ENCODE measurements around the gene B4GALNT3.

B4GALNT3 gene

DNA sequence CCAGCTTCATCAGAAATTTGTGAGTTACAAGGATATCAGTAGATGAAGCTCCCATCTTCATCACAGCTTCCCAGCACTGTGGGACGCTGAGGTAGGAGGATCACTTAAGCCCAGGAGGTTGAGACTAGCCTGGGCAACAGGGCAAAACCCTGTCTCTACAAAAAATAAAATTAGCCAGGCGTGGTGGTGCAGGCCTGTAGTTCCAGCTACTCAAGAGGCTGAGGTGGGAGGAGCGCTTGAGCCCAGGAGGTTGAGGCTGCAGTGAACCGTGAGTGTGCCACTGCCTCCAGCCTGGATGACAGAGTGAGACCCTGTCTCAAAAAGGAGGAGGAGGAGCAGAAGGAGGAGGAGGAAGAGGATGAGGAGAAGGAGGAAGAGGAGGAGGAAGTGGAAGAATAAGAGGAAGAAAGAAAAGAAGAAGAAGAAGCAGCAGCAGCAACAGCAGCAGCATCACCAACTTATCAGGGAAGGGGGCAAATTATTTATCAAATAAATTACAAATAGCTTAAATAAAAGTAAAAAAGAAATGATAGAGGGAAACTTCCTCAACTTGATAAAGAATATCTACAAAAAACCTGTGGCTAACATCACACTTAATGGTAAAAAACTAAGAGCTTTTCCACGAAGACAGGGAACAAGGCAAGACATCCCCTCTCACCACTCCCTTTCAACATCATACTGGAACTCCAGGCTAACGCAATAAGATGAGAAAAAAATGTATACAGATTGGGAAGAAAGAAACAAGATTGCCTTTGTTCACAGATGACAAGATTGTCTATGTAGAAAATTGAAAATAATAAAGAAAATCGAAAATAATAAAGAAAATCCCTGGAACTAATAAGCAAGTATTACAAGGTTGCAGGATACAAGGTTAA, 133.9 kb downstream of the B4GALNT3 start:
- DNase-seq (ENCODE audit: low read depth): no peak

DNA sequence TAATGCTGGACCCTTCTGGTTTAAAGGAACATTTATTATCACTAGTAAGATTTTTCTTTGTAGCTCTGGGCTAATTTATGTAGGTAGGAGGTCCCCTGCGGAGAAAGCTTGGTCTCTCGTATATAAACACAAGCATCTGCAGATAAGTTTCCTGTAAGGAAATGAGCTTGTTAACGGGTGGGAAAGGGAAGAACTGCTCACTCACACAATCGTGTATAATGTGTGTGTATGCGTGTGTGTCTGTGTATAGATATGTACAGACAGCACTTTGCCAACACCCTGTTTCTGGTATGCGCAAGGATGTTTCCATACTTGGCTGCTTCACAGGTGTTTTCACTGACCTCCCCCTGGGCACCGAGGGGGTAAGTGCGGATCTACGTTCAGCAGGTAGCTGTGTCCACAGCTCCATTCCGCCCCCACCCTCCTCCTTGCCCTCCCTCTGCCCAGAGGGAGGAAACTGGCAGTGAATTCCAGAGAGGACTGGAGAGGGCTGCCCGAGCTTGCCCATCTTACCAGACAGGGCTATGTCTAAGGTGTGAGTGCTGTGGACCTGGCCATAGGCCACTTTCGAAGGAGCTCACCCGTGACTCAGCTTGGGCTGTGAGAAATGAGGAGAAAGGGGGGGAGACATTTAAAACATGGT, 138.3 kb downstream of the B4GALNT3 start:
- no peak for DNase-seq (ENCODE audit: low read depth)

DNA sequence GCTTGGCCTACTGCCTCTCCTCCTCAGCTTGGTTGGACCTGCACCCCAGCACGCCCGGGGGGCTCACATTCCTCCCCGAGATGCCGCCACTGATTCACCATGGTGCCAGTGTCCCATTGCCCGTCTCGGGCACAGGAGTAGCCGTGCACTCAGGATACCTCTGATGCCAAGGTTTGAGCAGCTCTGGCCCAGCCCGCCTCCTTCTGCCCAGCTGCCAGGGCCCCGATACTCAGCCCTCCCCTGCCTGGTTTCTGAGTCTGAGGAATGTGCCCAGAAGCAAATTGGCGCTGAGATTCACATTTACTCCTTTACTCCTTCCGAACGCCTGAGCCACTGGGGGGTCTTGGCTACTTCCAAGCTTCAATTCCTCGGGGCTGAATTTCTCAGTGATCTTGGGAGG, 140.0 kb downstream of the B4GALNT3 start:
- DNase-seq (ENCODE audit: low read depth): no peak

DNA sequence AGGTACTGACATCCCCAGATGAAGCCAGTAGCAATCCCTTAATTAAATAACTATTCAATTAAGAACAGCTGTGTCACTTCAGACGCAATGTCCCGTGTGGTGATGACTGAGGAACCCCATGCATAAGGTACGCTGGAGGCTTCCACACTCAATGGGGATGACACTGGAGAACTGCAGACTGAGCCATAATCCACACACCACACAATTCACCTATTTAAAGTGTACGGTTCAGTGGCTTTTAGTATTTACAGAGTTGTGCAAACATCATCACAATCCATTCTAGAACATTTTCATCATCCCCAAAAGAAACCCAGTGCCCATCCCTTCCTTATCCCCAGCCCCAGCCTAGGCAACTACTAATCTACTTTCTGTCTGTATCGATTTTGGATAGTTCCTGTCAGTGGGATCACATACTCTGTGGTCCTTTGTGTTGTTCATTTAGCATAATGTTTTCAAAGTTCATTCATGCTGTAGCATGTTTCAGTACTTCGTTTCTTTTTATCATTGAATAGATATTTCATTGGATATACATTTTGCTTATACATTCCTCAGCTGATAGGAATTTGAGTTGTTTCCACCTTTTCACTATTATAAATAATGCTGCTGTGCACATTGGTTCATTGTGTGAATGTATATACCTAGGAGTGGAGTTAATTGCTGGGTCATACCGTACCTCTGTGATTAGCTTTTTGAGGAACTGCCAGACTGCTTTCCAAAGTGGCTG, 142.4 kb downstream of the B4GALNT3 start:
- no peak for DNase-seq (ENCODE audit: low read depth)

DNA sequence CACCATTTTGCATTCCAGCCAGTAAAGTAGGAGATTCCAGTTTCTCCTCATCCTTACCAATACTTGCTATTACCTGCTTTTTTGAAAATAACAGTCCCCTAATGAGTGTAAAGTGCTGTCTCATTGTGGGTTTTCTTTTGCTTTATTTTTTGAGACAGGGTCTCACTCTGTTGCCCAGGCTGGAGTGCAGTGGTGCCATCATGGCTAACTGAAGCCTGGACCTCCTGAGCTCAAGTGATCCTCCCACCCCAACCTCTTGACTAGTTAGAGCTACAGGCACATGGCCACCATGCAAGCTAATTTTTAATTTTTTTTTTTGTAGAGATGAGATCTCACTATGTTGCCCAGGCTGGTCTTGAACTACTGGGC, 142.9 kb downstream of the B4GALNT3 start:
- no peak for DNase-seq (ENCODE audit: low read depth)

DNA sequence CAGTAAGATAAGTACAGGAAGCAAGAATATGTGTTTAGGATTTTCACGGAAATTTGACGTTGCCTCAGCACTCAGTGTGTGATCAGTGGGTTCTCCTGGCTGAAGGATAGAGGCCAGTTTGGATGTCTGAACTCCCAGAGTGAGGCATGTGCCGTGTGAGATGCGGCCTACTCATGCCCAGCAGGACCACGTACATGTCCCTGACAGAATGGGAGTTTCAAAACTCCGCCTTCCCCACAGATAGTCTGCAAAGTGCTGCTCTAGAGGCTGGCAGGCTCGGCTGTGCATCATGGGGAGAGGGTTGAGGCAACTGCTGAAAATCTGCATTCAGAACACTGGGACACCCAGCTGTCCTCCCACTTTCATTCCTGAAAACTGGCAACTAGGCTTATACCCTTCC, 145.2 kb downstream of the B4GALNT3 start:
- DNase-seq (ENCODE audit: low read depth): no peak

DNA sequence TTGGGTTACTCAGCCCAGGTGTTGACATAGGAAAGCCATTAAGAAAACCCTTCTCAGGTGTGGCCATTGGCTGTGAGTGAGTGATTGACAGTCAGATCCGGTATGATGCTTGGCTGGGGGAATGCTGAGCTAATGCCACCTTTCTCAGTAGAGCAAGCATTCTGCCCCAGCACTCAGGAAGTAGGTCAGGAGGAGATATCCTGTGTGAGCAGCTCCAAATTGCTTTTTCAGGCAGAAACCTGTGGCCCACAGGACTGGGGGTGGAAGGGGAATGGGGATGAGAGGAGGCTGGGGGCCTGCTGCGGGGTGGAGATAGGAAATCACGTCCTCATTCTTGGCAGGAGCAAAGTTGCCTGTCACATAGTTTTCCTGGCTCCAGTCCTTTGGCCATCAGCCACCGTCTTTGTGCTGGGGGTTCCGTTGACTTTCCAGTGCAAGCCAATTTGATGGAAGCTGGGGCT, 147.8 kb downstream of the B4GALNT3 start:
- no peak for DNase-seq (ENCODE audit: low read depth)

DNA sequence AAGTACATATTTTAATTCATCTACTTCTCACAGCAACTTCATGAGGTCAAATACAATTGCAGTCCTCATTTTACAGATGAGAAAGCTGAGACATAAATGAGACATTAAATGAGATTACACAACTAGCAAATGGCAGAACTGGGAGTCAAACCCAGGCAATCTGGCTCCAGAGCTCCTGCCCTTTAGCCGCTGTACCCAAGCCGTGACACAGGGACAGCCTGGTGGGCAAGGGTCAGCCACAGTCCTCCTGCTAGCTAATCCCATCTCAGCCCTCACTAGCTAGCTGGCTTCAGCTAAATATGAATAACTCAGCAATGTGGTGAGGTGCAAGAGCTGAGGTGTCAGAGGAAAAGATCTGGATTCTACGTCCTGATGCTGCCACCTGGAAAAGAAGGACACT, 148.7 kb downstream of the B4GALNT3 start:
- no peak for DNase-seq (ENCODE audit: low read depth)

DNA sequence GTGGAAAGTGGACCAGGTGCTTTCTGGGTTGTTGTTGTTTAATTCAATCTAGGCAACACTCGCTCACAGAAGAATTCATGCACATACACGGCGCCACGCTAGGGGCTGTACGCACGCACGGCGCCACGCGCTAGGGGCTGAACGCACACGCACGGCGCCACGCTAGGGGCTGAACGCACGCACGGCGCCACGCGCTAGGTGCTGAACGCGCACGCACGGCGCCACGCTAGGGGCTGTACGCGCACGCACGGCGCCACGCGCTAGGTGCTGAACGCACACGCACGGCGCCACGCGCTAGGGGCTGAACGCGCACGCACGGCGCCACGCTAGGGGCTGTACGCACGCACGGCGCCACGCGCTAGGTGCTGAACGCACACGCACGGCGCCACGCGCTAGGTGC, 149.2 kb downstream of the B4GALNT3 start:
- no peak for DNase-seq (ENCODE audit: low read depth)

DNA sequence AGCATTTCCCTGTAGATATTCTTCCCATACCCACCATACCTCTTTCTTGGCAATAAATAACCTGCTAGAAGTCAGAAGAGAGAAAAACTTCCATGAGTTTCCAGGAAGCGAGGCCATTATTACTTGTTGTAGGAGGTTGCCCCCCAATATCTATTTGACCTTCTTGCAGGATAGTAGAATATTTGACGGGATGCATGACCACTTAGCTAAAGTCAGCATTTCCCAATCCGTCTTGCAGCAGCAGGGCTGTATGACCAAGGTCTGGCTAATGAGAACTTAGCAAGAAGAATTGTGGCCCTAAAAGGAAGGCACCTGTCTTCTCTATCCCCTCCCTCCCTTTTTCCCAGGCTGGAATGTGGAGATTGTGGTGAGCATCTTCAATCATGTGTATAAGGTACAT, 152.0 kb downstream of the B4GALNT3 start:
- no peak for DNase-seq (ENCODE audit: low read depth)

DNA sequence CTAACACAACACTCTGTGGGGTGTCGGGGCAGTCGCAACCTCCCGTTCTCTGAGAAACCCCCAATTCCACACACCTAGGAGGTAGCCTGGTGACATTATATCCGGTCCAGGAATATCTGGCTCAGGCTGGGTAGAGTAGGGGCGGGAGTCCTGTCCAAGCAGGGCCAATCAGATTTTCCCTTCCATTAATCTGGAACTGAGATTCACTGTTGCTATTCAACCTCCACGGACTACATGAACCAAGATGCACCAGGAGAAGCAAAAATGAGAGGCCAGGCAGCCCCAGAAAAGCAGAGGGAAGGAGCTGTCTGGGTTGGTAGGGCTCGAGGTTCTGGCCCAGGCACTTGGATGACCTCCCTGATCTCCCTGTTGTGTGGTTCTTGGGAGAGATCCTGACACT, 152.6 kb downstream of the B4GALNT3 start:
- no peak for DNase-seq (ENCODE audit: low read depth)

DNA sequence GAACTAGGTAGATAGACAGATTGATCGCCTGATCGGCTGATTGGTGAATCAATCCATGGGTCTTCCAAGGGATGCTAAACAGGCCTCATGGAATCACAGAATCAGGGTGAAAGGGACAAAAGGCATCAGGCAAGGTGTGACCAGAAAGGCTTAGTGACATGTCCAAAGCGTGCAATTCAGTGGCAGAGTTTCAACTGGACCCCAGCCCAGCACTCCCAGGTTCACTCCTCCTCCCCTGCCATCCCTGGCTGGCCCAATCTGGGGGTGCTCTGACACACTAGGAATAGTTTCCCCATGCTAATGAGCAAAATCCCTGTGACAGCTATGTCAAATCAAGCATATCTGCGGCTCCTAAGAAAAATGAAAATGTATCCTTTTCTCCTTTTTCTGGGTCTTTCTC, 153.1 kb downstream of the B4GALNT3 start:
- DNase-seq (ENCODE audit: low read depth): no peak

All from EH (cell line).